ENCODE data around the gene ENAH. TPM values are rescaled to one million over a fixed set of nuclear protein-coding genes. Genes with fewer than 3 reads are reported as not detected.
"Not testable (repeated sequence)": the region's sequence is repeated elsewhere in the genome, so short reads cannot be mapped to it uniquely, and the experiment has no call there.

ENAH gene
- total and polyA plus RNA-seq, 4 donors = 47.3 to 415 (median 115) TPM

GRCh38 chr1:225668222-225668621 lies 15.3 kb upstream of the ENAH start:
- H3K4me1 ChIP-seq (ENCODE audit: control insufficient read depth in 1 of 2, insufficient read depth in 2 of 2, low read length in 2 of 2) = peaks cover 0 to 2% of the 10 kb centered on the region in 2 donors
- no peaks in the 10 kb centered on the region for H3K9me3 ChIP-seq (ENCODE audit: control insufficient read depth, low read length)
- ATAC-seq (ENCODE audit: low FRiP score) (no peak), DNase-seq (no peak)
- H3K36me3 ChIP-seq (ENCODE audit: control insufficient read depth in 1 of 2, insufficient read depth in 2 of 2, low read length in 1 of 2) = no peaks in the 10 kb centered on the region
- intact Hi-C loops (cut with DNase I) = no loop called here
- WGBS, 2 donors = 97 to 98% methylated on average over 1 of the region's 1 CpG
- no peak overlapping the region for H3K27ac ChIP-seq (ENCODE audit: low read depth in 1 of 2, low read length in 2 of 2)
- H3K4me3 ChIP-seq (ENCODE audit: low read length in 2 of 2) = no peak overlapping the region
- no peaks in the 10 kb centered on the region for H3K27me3 ChIP-seq (ENCODE audit: control insufficient read depth in 1 of 2, insufficient read depth in 2 of 2, low read length in 1 of 2)

DNA sequence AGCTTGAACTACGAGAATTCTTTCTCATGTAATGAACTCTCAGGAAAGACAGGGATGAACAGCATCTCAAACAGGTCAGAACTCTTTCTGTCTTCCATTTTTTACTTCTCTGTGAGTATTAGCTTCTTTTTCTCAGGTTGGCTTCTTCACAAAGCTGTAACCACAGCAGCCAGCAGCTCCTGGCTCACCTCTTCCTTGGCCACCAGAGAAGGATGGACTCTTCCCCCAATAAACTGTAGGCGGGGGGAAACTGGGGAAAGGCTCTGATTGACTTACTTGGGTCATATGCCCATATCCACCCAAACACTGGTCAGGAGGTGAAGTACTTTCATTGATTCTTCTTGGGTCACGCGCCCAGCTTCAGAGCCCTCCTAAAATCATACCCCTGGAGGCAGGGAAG lies 14.4 kb upstream of the ENAH start:
- intact Hi-C loops (cut with DNase I) = no loop called here
- ATAC-seq (ENCODE audit: low FRiP score) (no peak), DNase-seq (no peak)
- H3K4me3 ChIP-seq (ENCODE audit: low read length in 2 of 2) = no peak overlapping the region
- H3K36me3 ChIP-seq (ENCODE audit: control insufficient read depth in 1 of 2, insufficient read depth in 2 of 2, low read length in 1 of 2) = no peaks in the 10 kb centered on the region
- H3K9me3 ChIP-seq (ENCODE audit: control insufficient read depth, low read length) = no peaks in the 10 kb centered on the region
- 98% methylated on average over 4 of the region's 4 CpGs for WGBS, 2 donors
- H3K27me3 ChIP-seq (ENCODE audit: control insufficient read depth in 1 of 2, insufficient read depth in 2 of 2, low read length in 1 of 2) = no peaks in the 10 kb centered on the region
- H3K27ac ChIP-seq (ENCODE audit: low read depth in 1 of 2, low read length in 2 of 2) = no peak overlapping the region
- peaks cover 0 to 2% of the 10 kb centered on the region in 2 donors for H3K4me1 ChIP-seq (ENCODE audit: control insufficient read depth in 1 of 2, insufficient read depth in 2 of 2, low read length in 2 of 2)

DNA sequence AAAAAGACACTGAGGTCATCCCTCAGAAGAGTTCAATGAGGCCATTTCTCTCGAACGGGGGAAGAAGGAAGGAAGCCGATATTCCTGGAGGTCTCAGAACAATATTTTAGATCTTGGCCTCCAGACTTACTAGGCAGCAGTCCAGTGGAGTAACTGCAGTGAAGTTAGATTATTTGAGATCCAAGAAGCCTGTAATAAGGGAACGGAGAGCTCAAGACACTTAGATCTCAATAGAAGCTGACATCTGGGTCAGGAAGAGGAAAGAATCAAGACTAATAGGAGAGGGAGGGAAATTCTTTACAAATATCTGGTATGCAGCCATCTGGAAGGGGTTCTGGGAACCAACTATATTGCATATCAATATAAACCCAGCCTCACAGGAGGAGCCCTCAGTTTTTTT lies 13.6 kb upstream of the ENAH start:
- DNase-seq (no peak), ATAC-seq (ENCODE audit: low FRiP score) (no peak)
- no peak overlapping the region for H3K27ac ChIP-seq (ENCODE audit: low read depth in 1 of 2, low read length in 2 of 2)
- peaks cover 0 to 2% of the 10 kb centered on the region in 2 donors for H3K4me1 ChIP-seq (ENCODE audit: control insufficient read depth in 1 of 2, insufficient read depth in 2 of 2, low read length in 2 of 2)
- H3K4me3 ChIP-seq (ENCODE audit: low read length in 2 of 2) = no peak overlapping the region
- intact Hi-C loops (cut with DNase I) = no loop called here
- no peaks in the 10 kb centered on the region for H3K9me3 ChIP-seq (ENCODE audit: control insufficient read depth, low read length)
- WGBS, 2 donors = 11 to 14% methylated on average over 4 of the region's 4 CpGs
- no peaks in the 10 kb centered on the region for H3K27me3 ChIP-seq (ENCODE audit: control insufficient read depth in 1 of 2, insufficient read depth in 2 of 2, low read length in 1 of 2)
- no peaks in the 10 kb centered on the region for H3K36me3 ChIP-seq (ENCODE audit: control insufficient read depth in 1 of 2, insufficient read depth in 2 of 2, low read length in 1 of 2)

DNA sequence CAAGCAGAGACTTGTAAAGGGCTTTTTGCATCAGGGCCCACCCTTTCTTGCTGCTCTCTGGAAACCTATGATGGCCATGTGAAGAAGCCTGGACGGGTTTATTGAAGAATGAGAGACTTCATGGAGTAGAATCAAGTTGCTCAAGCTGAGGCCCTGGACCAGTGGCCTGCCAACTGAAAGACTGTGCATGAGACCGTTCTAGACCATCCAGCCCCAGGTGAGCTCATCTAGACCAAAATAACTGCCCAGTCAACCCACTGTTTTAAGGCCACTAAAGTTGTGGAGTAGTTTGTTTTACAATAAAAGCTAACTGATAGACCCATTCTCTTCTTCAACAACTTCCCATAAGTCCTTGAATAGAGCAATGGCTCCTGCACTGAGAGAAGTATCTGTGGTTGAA lies 11.8 kb upstream of the ENAH start:
- H3K27ac ChIP-seq (ENCODE audit: low read depth in 1 of 2, low read length in 2 of 2) = no peak overlapping the region
- 68 to 70% methylated on average over 2 of the region's 2 CpGs for WGBS, 2 donors
- no peaks in the 10 kb centered on the region for H3K9me3 ChIP-seq (ENCODE audit: control insufficient read depth, low read length)
- no peak overlapping the region for H3K4me3 ChIP-seq (ENCODE audit: low read length in 2 of 2)
- no peaks in the 10 kb centered on the region for H3K27me3 ChIP-seq (ENCODE audit: control insufficient read depth in 1 of 2, insufficient read depth in 2 of 2, low read length in 1 of 2)
- intact Hi-C loops (cut with DNase I) = no loop called here
- no peak for DNase-seq
- ATAC-seq (ENCODE audit: low FRiP score) = no peak
- no peaks in the 10 kb centered on the region for H3K36me3 ChIP-seq (ENCODE audit: control insufficient read depth in 1 of 2, insufficient read depth in 2 of 2, low read length in 1 of 2)
- H3K4me1 ChIP-seq (ENCODE audit: control insufficient read depth in 1 of 2, insufficient read depth in 2 of 2, low read length in 2 of 2) = peaks cover 0 to 2% of the 10 kb centered on the region in 2 donors

DNA sequence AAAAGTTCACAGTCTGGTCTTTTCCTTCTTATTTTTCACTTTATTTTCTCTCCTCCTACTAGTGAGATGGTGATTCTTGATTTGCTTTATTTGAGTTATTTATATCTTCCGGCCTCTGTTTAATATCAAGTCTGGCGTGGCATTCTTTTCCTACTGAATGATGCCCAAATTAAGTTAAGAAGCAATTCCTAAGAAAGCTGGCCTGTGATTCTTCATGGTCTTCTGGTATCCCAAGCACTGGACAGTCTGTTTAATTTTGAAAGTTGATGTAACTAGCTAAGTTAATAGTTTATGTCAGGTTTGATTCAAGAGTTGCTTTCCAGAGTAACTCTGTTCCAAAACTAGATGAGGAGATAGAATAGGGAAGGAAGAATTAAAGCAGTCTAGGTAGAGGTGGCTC lies 9.2 kb upstream of the ENAH start:
- Histone ChIP-seq H3K36me3 (ENCODE audit: control insufficient read depth in 1 of 2, insufficient read depth in 2 of 2, low read length in 1 of 2) (no peaks in the 10 kb centered on the region), H3K4me3 (ENCODE audit: low read length in 2 of 2) (no peak overlapping the region), H3K4me1 (ENCODE audit: control insufficient read depth in 1 of 2, insufficient read depth in 2 of 2, low read length in 2 of 2) (peaks cover 4 to 5% of the 10 kb centered on the region in 2 donors), H3K27ac (ENCODE audit: low read depth in 1 of 2, low read length in 2 of 2) (peak overlapping the region; percentile 74 to 87), H3K27me3 (ENCODE audit: control insufficient read depth in 1 of 2, insufficient read depth in 2 of 2, low read length in 1 of 2) (no peaks in the 10 kb centered on the region), H3K9me3 (ENCODE audit: control insufficient read depth, low read length) (no peaks in the 10 kb centered on the region)
- intact Hi-C loops (cut with DNase I) = no loop called here
- 0 to 3% methylated on average over 2 of the region's 2 CpGs for WGBS, 2 donors
- ATAC-seq (ENCODE audit: low FRiP score) = no peak
- DNase-seq = no peak

DNA sequence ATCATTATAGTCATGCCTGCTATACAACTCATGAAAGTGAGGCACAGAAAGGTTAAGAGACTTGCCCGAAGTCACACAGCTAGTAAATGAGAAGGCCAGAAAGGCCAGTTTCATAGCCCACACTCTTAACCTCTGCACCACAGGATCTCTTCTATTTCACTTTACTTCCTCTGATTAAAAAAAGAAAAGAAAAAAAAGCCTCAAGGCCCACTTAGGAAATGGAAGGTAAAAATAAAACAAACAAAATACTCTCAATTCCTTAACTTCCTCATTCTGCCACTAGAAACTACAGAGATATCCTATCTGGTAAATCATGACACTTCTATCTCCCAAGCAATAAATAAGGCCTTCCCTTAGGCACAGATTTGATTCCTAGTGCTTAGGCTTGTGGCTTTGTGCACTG lies 7.6 kb upstream of the ENAH start:
- Histone ChIP-seq H3K36me3 (ENCODE audit: control insufficient read depth in 1 of 2, insufficient read depth in 2 of 2, low read length in 1 of 2) (no peaks in the 10 kb centered on the region), H3K9me3 (ENCODE audit: control insufficient read depth, low read length) (no peaks in the 10 kb centered on the region), H3K4me1 (ENCODE audit: control insufficient read depth in 1 of 2, insufficient read depth in 2 of 2, low read length in 2 of 2) (peaks cover 5% of the 10 kb centered on the region in 2 donors), H3K4me3 (ENCODE audit: low read length in 2 of 2) (no peak overlapping the region), H3K27me3 (ENCODE audit: control insufficient read depth in 1 of 2, insufficient read depth in 2 of 2, low read length in 1 of 2) (no peaks in the 10 kb centered on the region), H3K27ac (ENCODE audit: low read depth in 1 of 2, low read length in 2 of 2) (no peak overlapping the region)
- WGBS, 2 donors = 91 to 100% methylated on average over 1 of the region's 1 CpG
- intact Hi-C loops (cut with DNase I) = no loop called here
- DNase-seq = no peak
- no peak for ATAC-seq (ENCODE audit: low FRiP score)

- H3K36me3 ChIP-seq (ENCODE audit: control insufficient read depth in 1 of 2, insufficient read depth in 2 of 2, low read length in 1 of 2) = no peaks in the 10 kb centered on the region
- H3K4me3 ChIP-seq (ENCODE audit: low read length in 2 of 2) = no peak overlapping the region
- no peaks in the 10 kb centered on the region for H3K27me3 ChIP-seq (ENCODE audit: control insufficient read depth in 1 of 2, insufficient read depth in 2 of 2, low read length in 1 of 2)
- intact Hi-C loops (cut with DNase I) = loop anchor here (5.0 kb wide), 1 partner anchor 39 kb away; no protein-coding TSS in a partner anchor
- DNase-seq = no peak
- no peaks in the 10 kb centered on the region for H3K9me3 ChIP-seq (ENCODE audit: control insufficient read depth, low read length)
- H3K27ac ChIP-seq (ENCODE audit: low read depth in 1 of 2, low read length in 2 of 2) = peak overlapping the region; percentile 61
- ATAC-seq (ENCODE audit: low FRiP score) = no peak
- 6 to 7% methylated on average over 2 of the region's 2 CpGs for WGBS, 2 donors
- H3K4me1 ChIP-seq (ENCODE audit: control insufficient read depth in 1 of 2, insufficient read depth in 2 of 2, low read length in 2 of 2) = peaks cover 5 to 7% of the 10 kb centered on the region in 2 donors
Measured at GRCh38 chr1:225658041-225658440, 5.1 kb upstream of the ENAH start.

DNA sequence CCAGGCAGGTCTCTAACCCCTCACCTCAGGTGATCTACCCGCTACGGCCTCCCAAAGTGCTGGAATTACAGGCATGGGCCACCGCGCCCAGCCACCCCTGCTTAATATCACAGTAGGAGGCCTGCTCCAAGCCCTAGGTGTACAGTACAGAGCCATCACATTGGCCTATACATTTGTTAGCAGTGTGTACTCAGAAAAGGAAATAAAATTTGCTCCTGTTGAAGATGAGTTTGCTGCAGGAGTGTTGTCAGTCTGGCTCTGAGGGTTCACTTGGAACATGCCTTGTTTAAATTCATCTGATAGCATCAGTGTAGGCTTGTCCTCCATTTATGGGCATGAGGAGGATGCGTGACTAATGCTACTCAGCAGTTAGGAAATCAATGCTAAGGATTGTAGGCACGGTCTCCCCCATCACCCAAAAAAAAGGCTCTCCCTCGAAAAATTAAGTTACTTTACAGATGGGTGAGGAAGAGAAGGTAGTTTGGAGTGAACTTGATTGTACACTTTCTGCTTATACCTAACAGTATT lies 4.6 kb upstream of the ENAH start:
- Histone ChIP-seq H3K4me1 (ENCODE audit: control insufficient read depth in 1 of 2, insufficient read depth in 2 of 2, low read length in 2 of 2) (peaks cover 5 to 7% of the 10 kb centered on the region in 2 donors), H3K27me3 (ENCODE audit: control insufficient read depth in 1 of 2, insufficient read depth in 2 of 2, low read length in 1 of 2) (no peaks in the 10 kb centered on the region), H3K36me3 (ENCODE audit: control insufficient read depth in 1 of 2, insufficient read depth in 2 of 2, low read length in 1 of 2) (no peaks in the 10 kb centered on the region), H3K9me3 (ENCODE audit: control insufficient read depth, low read length) (no peaks in the 10 kb centered on the region), H3K27ac (ENCODE audit: low read depth in 1 of 2, low read length in 2 of 2) (peak overlapping the region; percentile 61 to 100), H3K4me3 (ENCODE audit: low read length in 2 of 2) (no peak overlapping the region)
- ATAC-seq (ENCODE audit: low FRiP score) (no peak), DNase-seq (no peak)
- WGBS, 2 donors = 55 to 57% methylated on average over 7 of the region's 7 CpGs
- intact Hi-C loops (cut with DNase I) = loop anchor here (5.0 kb wide), 1 partner anchor 40 kb away; no protein-coding TSS in a partner anchor

DNA sequence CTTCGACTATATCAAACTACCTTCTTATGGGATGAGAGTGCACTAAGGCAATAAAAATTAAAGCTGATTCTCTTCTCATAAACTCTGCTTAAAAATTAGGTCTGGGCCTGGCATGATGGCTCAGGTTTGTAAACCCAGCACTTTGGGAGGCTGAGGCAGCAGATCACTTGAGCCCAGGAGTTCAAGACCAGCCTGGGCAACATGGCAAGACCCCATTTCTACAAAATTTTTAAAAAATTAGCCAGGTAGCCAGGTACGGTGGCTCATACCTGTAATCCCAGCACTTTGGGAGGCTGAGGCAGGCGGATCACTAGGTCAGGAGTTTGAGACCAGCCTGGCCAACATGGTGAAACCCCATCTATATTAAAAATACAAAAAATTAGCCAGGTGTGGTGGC lies 3.3 kb upstream of the ENAH start:
- H3K27ac ChIP-seq (ENCODE audit: low read depth in 1 of 2, low read length in 2 of 2) = peak overlapping the region; percentile 70 to 99
- ATAC-seq (ENCODE audit: low FRiP score); H3K4me3 ChIP-seq (ENCODE audit: low read length in 2 of 2); H3K4me1 ChIP-seq (ENCODE audit: control insufficient read depth in 1 of 2, insufficient read depth in 2 of 2, low read length in 2 of 2); H3K9me3 ChIP-seq (ENCODE audit: control insufficient read depth, low read length); DNase-seq; H3K36me3 ChIP-seq (ENCODE audit: control insufficient read depth in 1 of 2, insufficient read depth in 2 of 2, low read length in 1 of 2); H3K27me3 ChIP-seq (ENCODE audit: control insufficient read depth in 1 of 2, insufficient read depth in 2 of 2, low read length in 1 of 2): not testable (repeated sequence)
- 77 to 81% methylated on average over 3 of the region's 3 CpGs for WGBS, 2 donors
- intact Hi-C loops (cut with DNase I) = loop anchor here (5.0 kb wide), 1 partner anchor 41 kb away; no protein-coding TSS in a partner anchor
